Spleen (tissue), 11 donors: Measurements from ENCODE around the gene CDCA3. TPM values are rescaled to one million over a fixed set of nuclear protein-coding genes. Genes with fewer than 3 reads are reported as not detected.

Experiments used
- DNase-seq: peaks from one replicate; pipeline ENCODE4 v3.0.0-alpha.2; 2020
- H3K27ac ChIP-seq, 8 donors: fragments of 200-600 bp; sonication (generic) in 7 of 8; 1 replicate in 4 of 8; 2 replicates in 4 of 8; pipeline versions ENCODE4 v1.5.0 to v1.8.0; 2016 to 2021; ENCODE audit warnings: inconsistent platforms in 4 of 8, mild to moderate bottlenecking in 4 of 8, moderate library complexity in 1 of 8
- H3K27me3 ChIP-seq, 7 donors: fragments of 200-600 bp; sonication (generic) in 6 of 7; replicated peaks in 1 of 7; 1 replicate in 4 of 7; 2 replicates in 3 of 7; pipeline versions ENCODE4 v1.5.0 to v1.8.0; 2016 to 2021; ENCODE audit warnings: inconsistent platforms in 3 of 7, mild to moderate bottlenecking in 1 of 7
- H3K36me3 ChIP-seq, 6 donors: fragments of 200-600 bp; sonication (generic) in 5 of 6; 1 replicate in 4 of 6; 2 replicates in 2 of 6; pipeline versions ENCODE4 v1.5.0 to v1.8.0; 2016 to 2021; ENCODE audit warnings: inconsistent platforms in 2 of 6
- H3K4me1 ChIP-seq, 6 donors: fragments of 200-600 bp; sonication (generic) in 5 of 6; 1 replicate in 3 of 6; 2 replicates in 3 of 6; pipeline versions ENCODE4 v1.5.0 to v1.8.0; 2016 to 2021; ENCODE audit warnings: inconsistent platforms in 3 of 6
- H3K4me3 ChIP-seq, 8 donors: fragments of 200-600 bp; sonication (generic) in 7 of 8; 1 replicate in 4 of 8; 2 replicates in 4 of 8; pipeline versions ENCODE4 v1.5.0 to v1.8.0; 2016 to 2021; ENCODE audit warnings: inconsistent platforms in 4 of 8, mild to moderate bottlenecking in 4 of 8, moderate library complexity in 2 of 8
- H3K9me3 ChIP-seq, 8 donors: fragments of 200-600 bp; sonication (generic) in 7 of 8; 1 replicate in 4 of 8; 2 replicates in 4 of 8; pipeline versions ENCODE4 v1.5.0 to v1.8.0; 2016 to 2021; ENCODE audit warnings: inconsistent platforms in 4 of 8
- POLR2A ChIP-seq, 3 donors: fragments of 450-650 bp; IDR thresholded peaks; one replicate each; pipeline ENCODE4 v1.5.1; 2017; ENCODE audit warnings: antibody characterized with exemption in 3 of 3, mild to moderate bottlenecking in 1 of 3
- POLR2AphosphoS5 ChIP-seq, 3 donors: sonication (generic); formaldehyde crosslinking; IDR thresholded peaks; one replicate each; pipeline ENCODE4 v1.5.1; 2017; ENCODE audit warnings: antibody characterized with exemption in 3 of 3
- WGBS, 5 donors: extraction: QIAGEN DNeasy Blood & Tissue Kit in 3 of 5; methylation state at CpG; one replicate each; pipeline versions ENCODE4 v1.1.5 to v1.1.7; 2013 to 2018; 5-methylcytosine and 5-hydroxymethylcytosine counted together
- intact Hi-C: fragments of 100-400 bp; cut with DNase I; formaldehyde crosslinking; loops from one replicate; pipeline ENCODE4 v1.15.0; 2023; ENCODE audit warnings: low total_unique reads
- polyA plus RNA-seq, 3 donors: library from polyadenylated mRNA; stranded (reverse); fragments of 200-250 nt; gene quantifications; one replicate each; pipeline ENCODE4 v1.2.1, GENCODE V29; 2013
- total RNA-seq, 7 donors: library from RNA; depleted of rRNA in 3 of 7; stranded (reverse); fragments of >200 nt in 3 of 7; fragmentation: NEBNext Ultra II Directional in 4 of 7; extraction: Animal tissue kit (Norgen Biotek cat#: 25700) in 4 of 7; gene quantifications; one replicate each; pipeline versions ENCODE4 v1.1.0 to v1.2.1, GENCODE V29; 2016 to 2021
- TF ChIP-seq, protein P1 (sequence below), 11 experiments: fragments of 200-600 bp in 7 of 11; fragments of 450-650 bp in 4 of 11; sonication (generic) in 4 of 11; IDR thresholded peaks in 8 of 11; conservative IDR thresholded peaks in 3 of 11; 1 replicate in 7 of 11; 2 replicates in 4 of 11; pipeline versions ENCODE4 v1.4.0 to v1.8.0; 2016 to 2021; ENCODE audit warnings: antibody characterized with exemption in 11 of 11, inconsistent platforms in 4 of 11, mild to moderate bottlenecking in 1 of 11
- donor health status: healthy with polysubstance abuse.
- donor health status: DM: no; HTN: no; CAD: no; lungs with moderate emphysema.
- donor health status: DM: no; HTN: no; CAD: no.
- donor health status: Bipolar disorder and iron deficiency.
- donor health status: healthy.
- donor health status: DM: no; HTN: no; CAD: no.
- donor health status: DM: yes; HTN: yes; CAD: no.

The CDCA3 gene
- total and polyA plus RNA-seq, 10 donors: 1.9 to 18.1 (median 5.4) TPM

DNA sequence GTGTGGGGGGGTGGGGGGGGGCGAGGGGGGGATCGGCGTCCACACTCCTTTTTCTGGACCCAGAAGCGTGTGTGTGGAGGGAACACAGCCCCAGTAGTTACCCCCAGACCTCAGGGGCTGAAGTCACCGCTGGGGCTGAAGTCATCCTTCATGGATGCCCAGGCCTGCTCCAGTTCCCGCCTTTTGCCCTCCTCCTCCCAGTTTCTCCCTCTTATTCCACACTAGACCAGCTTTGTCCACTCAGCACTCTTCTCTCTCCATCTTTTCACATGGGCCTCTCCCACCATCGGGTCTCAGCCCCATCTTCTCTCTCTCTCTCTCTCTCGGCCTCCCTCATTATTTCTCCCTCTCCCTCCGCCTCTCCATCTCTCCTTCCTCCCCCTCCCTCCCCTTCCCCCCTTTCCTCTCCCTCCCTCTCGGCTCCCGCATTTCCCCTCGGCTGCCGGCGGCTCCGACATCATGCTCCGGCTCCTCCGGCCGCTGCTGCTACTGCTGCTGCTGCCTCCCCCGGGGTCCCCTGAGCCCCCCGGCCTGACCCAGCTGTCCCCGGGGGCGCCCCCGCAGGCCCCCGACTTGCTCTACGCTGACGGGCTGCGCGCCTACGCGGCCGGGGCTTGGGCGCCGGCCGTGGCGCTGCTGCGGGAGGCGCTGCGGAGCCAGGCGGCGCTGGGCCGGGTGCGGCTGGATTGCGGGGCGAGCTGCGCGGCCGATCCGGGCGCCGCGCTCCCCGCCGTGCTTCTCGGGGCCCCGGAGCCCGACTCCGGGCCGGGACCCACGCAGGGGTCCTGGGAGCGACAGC lies 22.9 kb downstream of the CDCA3 start, which contains the start of gene P3H3:
Gene P3H3 (plus strand): TSS at position 426 of the 799 bp plus-strand sequence. CDS start 34 bp downstream, at position 460.
- TF ChIP-seq POLR2AphosphoS5 (IDR thresholded peaks at IDR 0.05) (no peak), POLR2A (IDR thresholded peaks at IDR 0.05) (no peak)
- TF ChIP-seq, protein P1, sequence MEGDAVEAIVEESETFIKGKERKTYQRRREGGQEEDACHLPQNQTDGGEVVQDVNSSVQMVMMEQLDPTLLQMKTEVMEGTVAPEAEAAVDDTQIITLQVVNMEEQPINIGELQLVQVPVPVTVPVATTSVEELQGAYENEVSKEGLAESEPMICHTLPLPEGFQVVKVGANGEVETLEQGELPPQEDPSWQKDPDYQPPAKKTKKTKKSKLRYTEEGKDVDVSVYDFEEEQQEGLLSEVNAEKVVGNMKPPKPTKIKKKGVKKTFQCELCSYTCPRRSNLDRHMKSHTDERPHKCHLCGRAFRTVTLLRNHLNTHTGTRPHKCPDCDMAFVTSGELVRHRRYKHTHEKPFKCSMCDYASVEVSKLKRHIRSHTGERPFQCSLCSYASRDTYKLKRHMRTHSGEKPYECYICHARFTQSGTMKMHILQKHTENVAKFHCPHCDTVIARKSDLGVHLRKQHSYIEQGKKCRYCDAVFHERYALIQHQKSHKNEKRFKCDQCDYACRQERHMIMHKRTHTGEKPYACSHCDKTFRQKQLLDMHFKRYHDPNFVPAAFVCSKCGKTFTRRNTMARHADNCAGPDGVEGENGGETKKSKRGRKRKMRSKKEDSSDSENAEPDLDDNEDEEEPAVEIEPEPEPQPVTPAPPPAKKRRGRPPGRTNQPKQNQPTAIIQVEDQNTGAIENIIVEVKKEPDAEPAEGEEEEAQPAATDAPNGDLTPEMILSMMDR (IDR thresholded peaks at IDR 0.05 in 8 of 11, conservative IDR thresholded peaks at IDR 0.05 in 3 of 11): no peak
- 1 to 3% (median 2%) methylated on average over 18 to 59 of the region's 60 CpGs for WGBS, 5 donors
- intact Hi-C loops: loop anchor here (10.0 kb wide), 1 partner anchor 73 kb away; the partner anchor contains the start of gene MLF2
- peak within 1 kb of the TSS in 7 of 8 donors; percentile 30 to 78 (median 54) for H3K27ac ChIP-seq
- no peaks in the 10 kb centered on the region for H3K36me3 ChIP-seq
- DNase-seq: no peak
- H3K9me3 ChIP-seq: no peaks in the 10 kb centered on the region
- peaks cover 0 to 74% (median 45%) of the 10 kb centered on the region in 7 donors for H3K27me3 ChIP-seq
- H3K4me3 ChIP-seq: peak within 1 kb of the TSS; percentile 53 to 84 (median 58)
- H3K4me1 ChIP-seq: peaks cover 4 to 69% (median 54%) of the 10 kb centered on the region in 6 donors

DNA sequence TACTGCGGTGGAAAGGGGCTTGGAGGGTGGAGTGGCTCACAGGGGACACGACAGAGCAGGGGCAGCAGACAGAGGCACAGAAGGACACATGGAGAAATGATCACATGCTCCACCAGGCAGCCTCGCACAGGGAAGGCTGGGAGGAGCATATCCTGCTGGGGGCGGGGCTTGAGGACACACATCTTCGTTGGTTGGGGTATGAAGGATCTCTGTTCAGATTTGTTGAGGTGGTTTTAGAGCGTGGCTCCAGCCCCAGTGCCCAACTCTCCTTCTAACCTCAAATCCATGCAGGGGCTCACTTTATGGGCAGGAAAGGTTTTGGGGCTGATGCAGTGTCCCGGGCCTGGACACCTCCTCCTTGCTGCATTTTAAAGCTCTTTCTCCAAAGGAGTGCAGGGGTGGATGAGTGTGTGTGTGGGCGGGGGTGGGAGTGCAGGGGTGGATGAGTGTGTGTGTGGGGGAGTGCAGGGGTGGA lies 23.6 kb downstream of the CDCA3 start:
- 9 to 20% (median 14%) methylated on average over 7 to 8 of the region's 8 CpGs for WGBS, 5 donors
- no peak for DNase-seq
- Histone ChIP-seq H3K4me1 (peaks cover 4 to 73% (median 55%) of the 10 kb centered on the region in 6 donors), H3K9me3 (no peaks in the 10 kb centered on the region), H3K27ac (no peak overlapping the region), H3K36me3 (no peaks in the 10 kb centered on the region), H3K4me3 (peak overlapping the region in 1 of 8 donors; percentile 32), H3K27me3 (peaks cover 0 to 81% (median 50%) of the 10 kb centered on the region in 7 donors)
- intact Hi-C loops: loop anchor here (10.0 kb wide), 1 partner anchor 73 kb away; the partner anchor contains the start of gene MLF2
- TF ChIP-seq POLR2AphosphoS5 (IDR thresholded peaks at IDR 0.05): peak in 1 of 3 donors; percentile 10
- TF ChIP-seq POLR2A (IDR thresholded peaks at IDR 0.05): no peak

DNA sequence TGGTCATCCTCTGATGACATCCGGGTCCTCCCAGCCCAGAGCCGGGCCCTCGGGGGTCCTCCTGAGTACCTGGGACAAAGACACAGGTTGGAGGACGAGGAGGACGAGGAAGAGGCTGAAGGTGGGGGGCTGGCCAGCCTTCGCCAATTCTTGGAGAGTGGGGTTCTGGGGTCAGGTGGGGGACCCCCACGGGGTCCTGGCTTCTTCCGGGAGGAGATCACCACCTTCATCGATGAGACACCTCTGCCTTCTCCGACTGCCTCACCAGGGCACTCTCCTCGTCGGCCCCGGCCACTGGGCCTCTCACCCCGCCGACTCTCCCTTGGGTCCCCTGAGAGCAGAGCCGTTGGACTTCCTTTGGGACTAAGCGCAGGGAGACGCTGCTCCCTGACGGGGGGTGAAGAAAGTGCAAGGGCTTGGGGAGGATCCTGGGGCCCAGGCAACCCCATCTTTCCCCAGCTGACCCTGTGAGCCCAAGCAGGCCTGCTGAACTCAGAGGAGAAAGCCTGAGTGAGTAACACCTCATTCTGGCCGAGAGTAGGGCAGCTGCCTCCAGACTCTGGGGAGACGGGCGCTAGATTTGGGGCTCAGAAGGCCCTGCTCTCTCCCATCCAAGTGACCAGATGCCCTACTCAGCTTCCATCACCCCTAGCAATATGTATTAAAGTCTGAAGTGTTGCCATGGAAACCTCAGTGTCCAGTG lies 24.2 kb downstream of the CDCA3 start:
- TF ChIP-seq, protein P1 (IDR thresholded peaks at IDR 0.05 in 8 of 11, conservative IDR thresholded peaks at IDR 0.05 in 3 of 11): no peak
- TF ChIP-seq POLR2AphosphoS5 (IDR thresholded peaks at IDR 0.05) (no peak), POLR2A (IDR thresholded peaks at IDR 0.05) (no peak)
- Histone ChIP-seq H3K4me3 (peak overlapping the region in 1 of 8 donors; percentile 32), H3K9me3 (no peaks in the 10 kb centered on the region), H3K4me1 (peaks cover 4 to 73% (median 57%) of the 10 kb centered on the region in 6 donors), H3K36me3 (no peaks in the 10 kb centered on the region), H3K27ac (no peak overlapping the region), H3K27me3 (peaks cover 0 to 87% (median 55%) of the 10 kb centered on the region in 7 donors)
- DNase-seq: no peak
- intact Hi-C loops: loop anchor here (10.0 kb wide), 1 partner anchor 72 kb away; the partner anchor contains the start of gene MLF2
- 77 to 90% (median 85%) methylated on average over 20 to 22 of the region's 22 CpGs for WGBS, 5 donors

DNA sequence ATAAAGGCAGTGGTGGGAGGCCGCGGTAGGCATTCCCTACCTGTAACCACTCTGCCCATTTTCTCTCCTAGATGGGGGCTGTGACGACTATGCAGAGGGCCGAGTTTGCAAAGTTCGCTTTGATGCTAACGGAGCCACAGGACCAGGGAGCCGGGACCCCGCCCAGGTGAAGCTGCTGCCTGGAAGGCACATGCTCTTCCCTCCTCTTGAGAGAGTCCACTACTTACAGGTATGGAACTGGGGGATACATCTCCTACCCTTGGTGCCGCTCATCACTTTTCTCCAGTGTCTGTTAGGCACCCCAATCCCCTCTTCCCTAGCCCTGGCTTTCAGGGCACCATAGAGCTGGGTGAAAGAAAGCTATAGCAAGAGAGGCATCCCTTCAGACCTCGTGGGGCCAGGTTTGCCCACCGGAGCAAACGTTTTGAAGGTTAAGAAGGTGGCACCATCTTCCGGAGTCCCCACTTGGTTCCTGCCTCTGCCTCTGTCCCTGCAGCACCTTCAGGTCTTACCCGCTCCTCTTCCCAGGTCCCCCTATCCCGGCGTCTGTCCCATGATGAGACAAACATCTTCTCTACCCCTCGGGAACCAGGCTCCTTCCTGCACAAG lies 24.9 kb downstream of the CDCA3 start:
- Histone ChIP-seq H3K4me3 (no peak overlapping the region), H3K36me3 (no peaks in the 10 kb centered on the region), H3K27ac (no peak overlapping the region), H3K4me1 (peaks cover 4 to 73% (median 59%) of the 10 kb centered on the region in 6 donors), H3K27me3 (peaks cover 0 to 94% (median 55%) of the 10 kb centered on the region in 7 donors), H3K9me3 (no peaks in the 10 kb centered on the region)
- no peak for DNase-seq
- 71 to 86% (median 81%) methylated on average over 17 of the region's 17 CpGs for WGBS, 5 donors
- TF ChIP-seq POLR2A (IDR thresholded peaks at IDR 0.05): no peak
- TF ChIP-seq, protein P1 (IDR thresholded peaks at IDR 0.05 in 8 of 11, conservative IDR thresholded peaks at IDR 0.05 in 3 of 11): no peak
- intact Hi-C loops: loop anchor here (10.0 kb wide), 1 partner anchor 71 kb away; the partner anchor contains the start of gene MLF2
